HG02623 (cell line): ENCODE data around the gene ZNF784.

Experiments used
- ATAC-seq: cut with Tn5 transposase; IDR thresholded peaks from one replicate; pipeline ENCODE4 v1.9.1; 2021; ENCODE audit warnings: moderate library complexity; ENCODE audit not compliant: unreplicated experiment

ZNF784 gene

DNA sequence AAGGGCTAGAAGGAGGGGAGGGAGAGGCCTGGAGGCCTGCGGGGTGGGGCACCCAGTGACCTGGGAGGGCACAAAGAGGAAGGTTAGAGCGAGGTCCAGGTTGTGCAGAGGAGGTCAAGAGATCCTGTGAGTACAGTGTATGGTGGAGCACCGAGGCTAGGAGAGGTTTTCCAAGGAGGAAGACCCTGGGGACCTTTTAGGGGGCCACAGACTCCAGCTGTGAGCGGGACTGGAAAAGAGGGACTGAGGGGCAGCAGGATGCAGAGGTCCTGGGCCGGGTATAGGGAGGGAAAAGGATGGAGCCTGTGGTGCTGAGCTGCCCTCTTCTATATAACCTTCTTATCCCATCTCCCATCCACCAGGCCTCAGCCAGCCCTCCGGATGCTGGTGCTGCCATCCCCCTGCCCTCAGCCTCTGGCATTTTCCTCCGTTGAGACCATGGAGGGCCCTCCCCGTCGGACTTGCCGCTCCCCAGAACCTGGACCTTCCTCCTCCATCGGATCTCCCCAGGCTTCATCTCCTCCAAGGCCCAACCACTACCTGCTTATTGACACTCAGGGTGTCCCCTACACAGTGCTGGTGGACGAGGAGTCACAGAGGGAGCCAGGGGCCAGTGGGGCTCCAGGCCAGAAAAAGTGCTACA, 19.9 kb upstream of the ZNF784 start:
- ATAC-seq: no peak

DNA sequence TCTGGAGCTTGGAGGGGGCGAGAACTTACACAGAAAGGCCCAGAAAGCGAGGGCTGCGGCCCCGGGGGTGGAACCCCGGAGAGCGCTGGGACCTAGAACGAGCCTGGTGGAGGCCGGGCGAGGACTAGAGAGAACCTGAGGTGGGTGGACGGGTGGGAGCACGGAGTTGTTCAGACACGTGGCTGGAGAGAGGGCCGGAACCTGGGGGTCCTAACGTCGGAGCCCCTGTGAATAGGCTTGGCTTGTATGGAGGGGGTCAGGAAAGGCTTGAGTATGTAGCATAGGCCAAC, 19.5 kb upstream of the ZNF784 start:
- ATAC-seq: no peak

DNA sequence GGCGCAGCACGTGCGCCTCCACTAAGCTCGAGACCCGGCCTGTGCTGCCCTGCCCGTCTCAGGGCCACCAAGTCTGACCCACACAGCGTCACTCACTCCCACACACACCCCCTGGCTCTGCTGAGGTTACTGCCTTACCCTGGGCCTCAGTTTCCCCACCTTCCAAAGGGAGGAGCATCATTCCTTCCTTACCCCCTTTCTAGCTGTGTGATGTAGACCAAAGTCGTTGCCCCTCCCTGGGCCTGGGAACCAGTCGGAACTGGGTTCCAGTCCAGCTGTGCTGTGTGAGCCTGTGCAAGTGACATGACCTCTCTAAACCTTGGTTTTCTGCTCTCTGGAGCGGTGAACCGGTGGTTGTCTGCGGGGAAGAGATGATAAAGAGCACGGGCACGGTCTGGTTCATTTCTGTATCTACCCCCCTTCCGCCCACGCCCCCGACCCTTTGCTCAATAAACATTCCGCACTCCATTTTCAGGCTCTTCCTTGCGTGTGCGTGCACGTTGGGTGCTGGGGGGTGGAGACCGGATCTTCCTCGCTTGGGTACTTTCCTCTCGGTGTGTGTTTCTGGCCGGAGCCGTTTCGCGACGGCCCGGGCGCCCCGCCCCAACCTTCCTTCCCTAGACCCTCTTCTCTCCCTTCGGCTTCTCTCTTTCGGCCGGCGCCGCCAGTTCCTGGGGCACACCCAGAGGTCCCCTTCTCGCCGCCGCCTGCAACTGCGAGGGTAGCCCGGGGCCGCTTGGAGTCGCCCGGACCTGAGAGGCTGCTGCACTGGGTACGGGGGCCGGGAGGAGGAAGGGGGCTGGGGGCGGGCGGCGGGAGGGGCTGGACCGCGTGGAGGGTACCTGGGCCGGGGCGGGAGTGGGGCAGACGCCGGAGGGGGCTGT, 18.9 kb upstream of the ZNF784 start, which contains the start of gene ZNF581:
ZNF581 (plus strand) TSS at position 647 of the 884 bp plus-strand sequence. CDS start 923 bp downstream, outside the sequence.
- ATAC-seq: peak; percentile 31

DNA sequence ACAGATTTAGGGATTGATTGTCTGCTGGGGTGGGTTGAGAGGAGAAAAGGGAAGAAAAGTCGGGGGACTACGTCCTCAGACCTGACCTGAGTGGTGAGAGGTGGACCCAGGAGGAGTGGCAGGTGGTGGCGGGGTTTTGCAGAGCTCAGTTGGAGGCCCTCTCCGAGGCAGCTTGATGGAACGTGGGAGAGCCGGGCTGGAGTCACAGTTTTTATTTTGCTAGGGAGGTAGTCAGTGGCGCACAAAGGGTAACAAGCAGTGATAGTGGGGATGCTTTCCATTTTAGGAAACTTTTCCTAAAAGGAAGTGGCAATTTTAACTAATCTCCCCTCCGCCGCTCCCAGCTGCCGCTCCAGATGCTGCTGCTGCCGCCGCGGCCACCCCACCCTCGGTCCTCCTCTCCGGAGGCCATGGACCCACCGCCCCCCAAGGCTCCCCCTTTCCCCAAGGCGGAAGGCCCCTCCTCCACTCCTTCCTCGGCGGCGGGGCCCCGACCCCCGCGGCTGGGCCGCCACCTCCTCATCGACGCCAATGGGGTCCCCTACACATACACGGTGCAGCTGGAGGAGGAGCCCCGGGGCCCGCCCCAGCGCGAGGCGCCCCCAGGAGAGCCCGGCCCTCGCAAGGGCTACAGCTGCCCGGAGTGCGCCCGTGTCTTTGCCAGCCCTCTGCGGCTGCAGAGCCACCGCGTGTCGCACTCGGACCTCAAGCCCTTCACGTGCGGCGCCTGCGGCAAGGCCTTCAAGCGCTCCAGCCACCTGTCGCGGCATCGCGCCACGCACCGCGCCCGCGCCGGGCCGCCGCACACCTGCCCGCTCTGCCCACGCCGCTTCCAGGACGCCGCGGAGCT, 18.0 kb upstream of the ZNF784 start:
- no peak for ATAC-seq

DNA sequence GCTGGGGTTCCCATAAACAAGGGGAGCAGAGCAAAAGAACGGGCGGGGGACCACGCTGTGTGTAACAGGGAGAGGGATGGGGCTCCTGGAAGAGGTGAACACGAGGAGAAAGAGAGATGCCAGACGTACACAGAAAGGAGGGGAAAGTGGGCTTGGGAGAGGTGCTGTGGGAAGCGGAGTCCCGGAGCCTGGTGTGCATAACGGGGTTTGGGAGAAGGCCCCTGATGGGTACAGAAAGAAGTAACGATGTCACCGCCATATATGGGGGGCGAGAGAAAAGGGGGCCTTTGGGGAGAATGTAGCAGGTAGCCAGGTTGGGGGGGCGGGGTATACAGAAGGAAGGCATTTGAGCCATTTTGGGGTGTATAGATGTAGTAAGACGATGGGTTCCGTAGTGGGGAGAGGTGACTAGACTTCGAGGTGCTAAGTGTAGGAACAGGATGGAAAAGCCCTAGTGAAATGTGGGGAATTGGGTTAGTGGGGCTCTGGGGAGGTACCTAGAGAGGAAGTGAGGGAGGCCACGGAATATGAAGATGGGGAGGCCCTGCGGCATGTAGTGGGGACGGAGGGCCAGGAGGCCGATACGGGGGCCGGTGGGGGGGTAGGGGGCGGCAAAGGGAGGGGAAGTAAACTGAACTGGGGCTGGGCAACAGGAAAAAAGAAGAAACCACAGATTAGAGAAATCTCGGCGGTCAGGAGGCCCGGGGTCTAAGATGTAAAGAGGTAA, 17.2 kb upstream of the ZNF784 start:
- no peak for ATAC-seq

DNA sequence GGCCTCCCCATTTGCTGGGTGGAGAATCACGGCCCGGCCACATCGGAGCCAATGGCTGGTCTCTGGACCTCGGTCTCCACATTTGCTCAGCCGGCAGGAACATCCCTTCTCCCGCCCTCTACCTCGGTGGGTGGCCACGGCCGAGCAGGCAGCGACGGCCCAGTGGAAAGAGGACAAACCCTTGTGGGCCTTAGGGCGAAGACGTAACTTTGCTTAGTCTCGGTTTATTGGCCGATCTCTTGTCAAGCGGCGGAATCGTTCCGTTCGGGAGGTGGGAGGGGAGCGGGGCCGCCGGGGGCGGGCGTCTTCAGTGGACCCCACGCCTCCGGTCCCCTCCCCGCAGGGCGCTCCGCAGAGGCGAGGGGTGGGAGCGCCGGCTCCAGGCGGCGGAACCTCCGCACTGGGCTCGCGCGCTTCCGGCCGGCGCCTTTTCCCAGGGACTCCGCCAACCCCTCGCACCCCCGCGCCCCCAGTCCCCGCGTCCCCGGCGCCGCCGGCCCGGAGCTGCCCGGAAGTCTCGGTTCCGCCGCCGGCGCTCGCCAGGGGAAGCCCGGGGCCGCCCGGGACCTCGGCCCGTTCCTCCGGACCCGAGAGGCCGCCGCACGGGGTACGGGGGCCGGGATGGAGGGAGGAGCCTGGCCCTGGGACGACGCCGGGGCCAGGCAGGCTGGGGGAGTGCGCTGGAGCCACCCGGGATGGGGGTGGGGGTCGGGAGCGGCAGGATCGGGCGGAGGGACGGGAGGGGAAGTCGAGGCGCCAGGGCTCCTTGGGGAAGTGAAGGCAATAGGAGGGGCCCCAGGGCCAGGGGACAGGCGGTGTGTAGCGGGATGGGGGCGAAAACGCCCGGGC, 16.4 kb upstream of the ZNF784 start, which contains the start of gene ZNF580:
ZNF580 (plus strand) TSS at position 426 of the 849 bp plus-strand sequence. CDS start 1,507 bp downstream, outside the sequence.
- ATAC-seq: no peak

DNA sequence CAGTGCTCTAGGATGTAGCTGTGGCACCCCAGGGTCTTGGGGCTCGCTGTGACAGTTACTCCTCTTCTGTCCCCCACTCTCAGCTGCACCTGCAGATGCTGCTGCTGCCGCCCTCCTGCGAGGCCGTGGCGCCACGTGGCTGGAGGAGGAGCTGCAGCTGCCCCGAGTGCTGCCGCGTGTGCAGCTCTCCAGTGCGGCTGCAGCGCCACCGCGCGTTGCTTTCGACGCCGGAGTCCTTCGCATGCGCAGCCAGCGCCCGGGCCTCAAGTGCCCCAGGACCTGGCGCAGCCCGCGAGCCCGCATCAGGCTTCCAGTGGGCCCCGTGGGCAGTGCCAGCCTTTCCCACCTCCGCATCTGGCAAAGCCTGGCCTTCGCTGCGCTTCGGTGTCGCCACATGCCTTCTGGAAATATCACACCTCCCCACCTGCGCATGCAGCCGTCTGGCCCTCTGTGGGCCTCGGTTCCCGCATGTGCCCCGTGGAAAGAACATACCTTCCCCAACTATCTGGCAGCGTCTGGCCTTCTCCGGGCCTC, 15.7 kb upstream of the ZNF784 start:
- no peak for ATAC-seq

DNA sequence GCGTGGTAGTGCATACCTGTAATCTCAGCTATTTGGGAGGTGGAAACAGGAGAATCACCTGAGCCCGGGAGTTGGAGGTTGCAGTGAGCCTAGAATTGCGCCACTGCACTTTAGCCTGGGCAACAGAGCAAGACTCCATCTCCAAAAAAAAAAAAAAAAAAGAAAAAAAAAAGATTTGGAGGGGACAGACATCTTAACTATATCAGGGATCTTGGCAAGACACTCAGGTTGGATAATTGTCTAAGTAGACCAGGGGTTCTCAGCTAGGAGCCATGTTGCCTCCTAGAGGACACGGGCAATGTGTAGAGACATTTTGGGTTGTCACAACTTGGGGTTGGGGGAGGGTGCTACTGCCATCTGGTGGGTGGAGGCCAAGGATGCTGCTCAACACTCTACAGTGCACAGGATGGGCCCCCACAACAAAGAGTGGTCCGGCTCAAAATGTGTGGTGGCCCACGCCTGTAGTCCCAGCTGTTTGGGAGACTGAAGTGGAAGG, 14.5 kb upstream of the ZNF784 start:
- ATAC-seq: no peak

DNA sequence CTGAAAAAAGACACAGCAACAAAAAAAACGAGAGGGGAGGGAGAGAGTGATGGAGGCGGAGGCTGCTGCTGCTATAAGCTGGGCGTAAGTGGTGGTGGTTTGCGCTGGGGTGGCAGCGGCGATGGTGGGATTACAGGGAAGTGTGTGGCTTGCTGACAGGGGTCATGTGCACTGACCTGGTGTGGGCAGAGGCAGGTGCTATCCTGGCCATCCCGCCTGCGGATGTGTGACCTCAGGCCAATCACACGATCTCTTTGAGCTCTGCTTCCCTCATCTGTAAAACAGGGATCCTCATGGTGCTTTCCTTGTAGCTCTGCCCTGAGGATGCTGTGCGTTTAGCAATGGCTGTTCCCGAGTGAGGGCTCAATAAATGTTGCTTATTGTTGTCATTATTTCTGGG, 13.2 kb upstream of the ZNF784 start:
- no peak for ATAC-seq

DNA sequence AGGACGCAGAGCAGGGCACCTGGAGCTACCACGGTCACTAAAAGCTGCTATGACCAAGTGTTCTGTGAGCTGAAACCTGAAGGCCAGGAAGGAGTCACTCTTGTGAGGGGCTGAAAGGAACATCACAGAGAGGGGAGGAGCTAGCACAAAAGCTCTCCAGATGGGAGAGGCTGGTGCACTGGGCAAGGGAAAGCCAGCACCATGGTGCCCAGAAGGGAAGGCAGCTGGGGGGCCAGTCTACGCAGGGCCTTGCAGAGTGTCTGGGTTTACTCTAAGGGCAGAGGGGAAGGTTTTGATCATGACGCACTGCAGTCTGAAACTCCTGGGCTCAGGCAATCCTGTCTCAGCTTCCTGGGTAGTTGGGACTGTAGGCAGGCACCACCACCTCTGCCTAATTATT, 12.4 kb upstream of the ZNF784 start:
- no peak for ATAC-seq

DNA sequence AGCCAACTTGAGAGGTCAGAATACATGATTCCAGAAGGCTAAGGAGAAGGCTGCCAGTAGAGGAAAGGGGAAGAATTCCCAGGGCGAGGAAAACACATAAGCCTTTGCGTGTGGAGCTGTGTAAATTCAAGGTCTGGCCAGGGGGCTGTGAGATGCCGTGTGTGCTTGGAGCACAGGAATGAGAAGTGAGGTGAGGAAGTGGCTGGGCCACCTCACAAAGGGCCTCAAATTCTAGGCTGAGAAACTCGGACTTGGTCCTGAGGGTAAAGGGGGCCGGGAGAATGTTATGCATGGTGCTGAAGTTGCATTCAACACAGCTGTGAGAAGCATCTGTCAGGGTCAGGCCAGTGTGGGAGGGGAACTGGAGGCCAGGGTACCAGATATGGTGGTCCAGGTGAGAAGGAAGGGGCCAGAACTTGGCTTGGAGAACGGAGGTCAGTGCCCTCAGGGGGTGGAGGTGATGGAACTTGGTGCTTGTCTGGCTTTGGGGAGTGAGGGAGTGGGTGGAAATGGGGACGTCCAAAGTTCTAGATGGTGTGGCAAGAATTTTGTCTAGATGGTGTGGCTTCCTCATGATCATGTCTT, 11.6 kb upstream of the ZNF784 start:
- no peak for ATAC-seq

DNA sequence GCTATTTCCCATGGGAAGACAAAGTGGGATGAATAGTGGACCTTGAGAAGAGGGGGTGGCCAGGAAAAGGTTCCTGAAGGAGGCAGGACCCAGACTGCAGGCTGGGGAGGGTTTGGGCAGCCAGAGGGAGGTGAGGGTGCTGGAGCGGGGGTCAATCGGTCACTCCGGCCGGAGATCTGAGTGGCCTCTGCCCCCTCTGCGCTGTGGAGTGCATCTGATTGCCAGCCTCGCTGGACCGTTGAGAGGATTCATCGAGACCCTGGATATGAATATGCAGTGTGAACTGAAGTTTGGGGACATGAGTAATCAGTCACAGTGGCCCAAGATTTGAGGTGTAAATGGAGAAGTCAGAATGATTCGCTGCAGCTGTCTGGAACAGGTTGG, 11.0 kb upstream of the ZNF784 start:
- no peak for ATAC-seq

DNA sequence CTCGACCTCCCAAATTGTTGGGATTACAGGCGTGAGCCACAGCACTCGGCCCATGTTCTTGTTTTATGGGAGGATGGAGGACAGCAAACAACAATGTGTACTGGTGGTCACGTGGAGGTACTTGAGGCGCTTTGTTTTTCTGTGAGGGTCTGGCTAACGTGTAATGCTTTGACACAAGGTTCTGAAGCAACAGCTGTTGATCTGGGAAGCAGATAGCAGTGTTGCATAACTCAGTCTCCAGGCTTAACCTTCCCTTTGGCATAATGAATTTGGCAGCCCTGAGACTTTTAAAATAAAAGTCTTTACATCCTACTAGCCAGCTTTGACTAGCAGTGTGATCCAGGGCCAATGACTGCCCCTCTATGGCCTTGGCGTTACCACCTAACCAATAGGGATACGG, 9.5 kb upstream of the ZNF784 start:
- ATAC-seq: no peak

DNA sequence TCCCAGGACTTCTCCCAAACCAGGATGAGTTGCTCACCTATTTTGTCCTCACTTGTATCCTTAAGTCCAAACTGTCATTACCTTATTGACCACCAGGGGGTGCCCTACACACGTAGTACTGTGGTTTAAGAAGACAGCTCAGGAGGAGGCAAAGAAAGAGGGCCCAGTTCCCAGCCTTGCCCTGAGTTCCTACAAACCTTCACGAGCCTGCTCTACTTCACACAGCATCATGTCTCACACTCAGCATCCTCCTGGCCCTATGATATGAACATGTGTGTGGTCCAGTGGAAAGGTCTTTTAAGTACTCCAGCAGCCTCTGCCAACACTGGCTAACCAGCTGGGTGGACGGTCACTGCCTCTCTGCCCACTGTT, 8.1 kb upstream of the ZNF784 start:
- no peak for ATAC-seq

DNA sequence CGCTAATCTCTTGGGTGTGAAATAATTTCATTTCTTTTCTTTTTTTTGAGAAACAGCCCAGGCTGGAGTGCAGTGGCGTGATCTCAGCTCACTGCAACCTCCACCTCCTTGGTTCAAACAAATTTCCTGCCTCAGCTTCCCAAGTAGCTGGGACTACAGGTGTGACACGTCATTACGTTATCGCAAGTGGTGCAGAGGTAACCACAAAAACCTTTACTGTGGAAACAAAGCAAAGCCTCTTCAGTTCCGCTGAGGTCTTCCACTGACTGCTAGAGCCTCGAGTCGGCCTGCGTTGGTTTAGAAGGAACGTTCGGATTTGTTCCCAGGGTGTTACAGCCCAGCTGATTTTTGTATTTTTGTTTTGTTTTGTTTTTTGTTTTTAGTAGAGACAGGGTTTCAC, 2.0 kb upstream of the ZNF784 start:
- no peak for ATAC-seq

DNA sequence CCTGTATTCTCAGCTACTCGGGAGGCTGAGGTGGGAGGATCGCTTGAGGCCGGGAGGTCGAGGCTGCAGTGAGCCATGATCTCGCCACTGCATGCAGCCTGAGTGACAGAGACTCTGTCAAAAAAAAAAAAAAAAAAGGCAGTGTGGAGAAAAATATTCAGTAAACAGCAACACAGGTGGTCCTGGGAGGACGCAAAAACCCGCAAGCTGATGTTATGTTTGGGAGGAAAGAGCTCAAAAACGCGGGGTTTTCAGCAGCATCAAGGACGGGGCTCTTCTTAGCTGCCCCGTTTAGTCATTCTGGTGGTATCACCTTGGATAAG, 599 bp upstream of the ZNF784 start:
- no peak for ATAC-seq

DNA sequence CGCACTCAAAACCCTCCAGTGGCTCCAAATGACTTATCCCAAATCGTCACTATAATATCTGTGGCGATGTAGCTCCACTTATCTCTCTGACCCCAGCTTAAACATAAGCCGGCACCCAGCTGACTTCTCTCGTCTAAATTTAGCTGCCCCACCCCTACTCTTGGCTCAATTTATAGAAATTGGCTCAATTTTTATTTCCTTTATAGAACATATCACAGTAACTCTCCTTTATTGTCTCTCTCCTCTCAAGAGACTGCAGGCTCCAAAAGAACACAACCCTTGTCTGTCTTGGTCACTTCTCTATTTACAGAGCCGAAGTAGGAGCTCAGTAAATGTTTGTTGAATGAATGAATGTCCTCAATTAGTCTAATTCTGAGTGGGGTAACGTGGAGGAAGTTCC, 805 bp downstream of the ZNF784 start:
- no peak for ATAC-seq

DNA sequence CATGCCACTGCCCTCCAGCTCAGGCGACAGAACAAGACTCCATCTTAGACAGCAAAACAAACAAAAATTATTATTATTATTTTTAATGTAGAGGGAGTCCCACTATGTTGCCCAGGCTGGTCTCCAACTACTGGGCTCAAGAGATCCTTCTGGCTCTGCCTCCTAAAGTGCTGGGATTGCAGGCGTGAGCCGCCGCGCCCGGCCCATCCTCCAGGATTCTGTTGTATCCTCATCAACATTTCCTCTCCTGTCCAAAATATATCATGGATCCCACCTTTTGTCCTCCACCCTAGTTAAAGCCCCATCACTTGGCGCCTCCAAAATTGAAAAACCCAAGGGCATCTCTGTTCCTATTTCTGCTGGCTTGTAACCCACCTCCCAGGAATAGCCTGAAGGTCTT, 1.2 kb downstream of the ZNF784 start:
- no peak for ATAC-seq

DNA sequence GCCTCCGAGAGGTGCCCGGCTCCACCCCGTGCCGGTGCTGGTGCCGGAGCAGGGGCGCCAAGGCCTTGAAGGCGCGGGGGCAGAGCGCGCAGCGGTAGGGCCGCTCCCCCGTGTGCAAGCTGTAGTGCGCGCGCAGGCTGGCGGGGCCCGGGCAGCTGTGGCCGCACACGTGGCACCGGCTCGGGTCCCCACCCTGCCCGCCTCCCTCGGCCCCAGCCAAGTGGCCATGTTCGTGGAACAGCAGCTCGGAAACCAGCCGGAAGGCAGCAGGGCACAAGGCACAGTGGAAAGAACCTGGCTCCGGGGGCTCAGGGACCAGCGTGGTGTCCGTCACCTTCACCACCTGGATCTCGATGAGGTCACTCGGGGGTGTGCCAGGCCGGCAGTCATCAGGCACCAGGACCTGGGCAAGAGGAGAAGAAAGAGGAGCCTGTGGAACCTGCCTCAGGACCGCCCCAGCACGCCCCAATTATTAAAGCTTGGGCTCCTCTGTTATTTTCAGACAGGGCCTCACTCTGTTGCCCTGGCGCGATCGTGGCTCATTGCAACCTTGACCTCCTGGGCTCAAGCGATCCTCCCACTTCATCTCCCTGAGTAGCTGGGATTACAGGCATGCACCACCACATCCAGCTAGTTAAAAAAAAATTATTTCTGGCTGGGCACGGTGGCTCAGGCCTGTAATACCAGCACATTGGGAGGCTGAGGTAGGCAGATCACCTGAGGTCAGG, 2.0 kb downstream of the ZNF784 start:
- no peak for ATAC-seq
